Adrenal gland (tissue), 5 donors: ENCODE results near the gene PIK3C2G.

ENCODE experiments used
- CTCF ChIP-seq, 6 experiments: fragments of 450-650 bp in 4 of 6; fragments of 200-600 bp in 2 of 6; sonication (generic) in 1 of 6; IDR thresholded peaks; 1 replicate in 5 of 6; 2 replicates in 1 of 6; pipeline versions ENCODE4 v1.5.1 to v1.8.0; 2016 to 2021; ENCODE audit warnings: antibody characterized with exemption in 6 of 6, mild to moderate bottlenecking in 2 of 6, moderate library complexity in 1 of 6
- POLR2A ChIP-seq, 2 donors: fragments of 450-650 bp; IDR thresholded peaks; one replicate each; pipeline ENCODE4 v1.6.1; 2017; ENCODE audit warnings: antibody characterized with exemption in 2 of 2, mild to moderate bottlenecking in 2 of 2, moderate library complexity in 1 of 2
- donor health status: DM: no; HTN: no; CAD: no.

- TF ChIP-seq CTCF (IDR thresholded peaks at IDR 0.05) = no peak
- TF ChIP-seq POLR2A (IDR thresholded peaks at IDR 0.05) = no peak
Observed at GRCh38 chr12:18358077-18358476, 96.8 kb downstream of the PIK3C2G start.
